ENCODE measurements around the gene NSD1.

The NSD1 gene

DNA sequence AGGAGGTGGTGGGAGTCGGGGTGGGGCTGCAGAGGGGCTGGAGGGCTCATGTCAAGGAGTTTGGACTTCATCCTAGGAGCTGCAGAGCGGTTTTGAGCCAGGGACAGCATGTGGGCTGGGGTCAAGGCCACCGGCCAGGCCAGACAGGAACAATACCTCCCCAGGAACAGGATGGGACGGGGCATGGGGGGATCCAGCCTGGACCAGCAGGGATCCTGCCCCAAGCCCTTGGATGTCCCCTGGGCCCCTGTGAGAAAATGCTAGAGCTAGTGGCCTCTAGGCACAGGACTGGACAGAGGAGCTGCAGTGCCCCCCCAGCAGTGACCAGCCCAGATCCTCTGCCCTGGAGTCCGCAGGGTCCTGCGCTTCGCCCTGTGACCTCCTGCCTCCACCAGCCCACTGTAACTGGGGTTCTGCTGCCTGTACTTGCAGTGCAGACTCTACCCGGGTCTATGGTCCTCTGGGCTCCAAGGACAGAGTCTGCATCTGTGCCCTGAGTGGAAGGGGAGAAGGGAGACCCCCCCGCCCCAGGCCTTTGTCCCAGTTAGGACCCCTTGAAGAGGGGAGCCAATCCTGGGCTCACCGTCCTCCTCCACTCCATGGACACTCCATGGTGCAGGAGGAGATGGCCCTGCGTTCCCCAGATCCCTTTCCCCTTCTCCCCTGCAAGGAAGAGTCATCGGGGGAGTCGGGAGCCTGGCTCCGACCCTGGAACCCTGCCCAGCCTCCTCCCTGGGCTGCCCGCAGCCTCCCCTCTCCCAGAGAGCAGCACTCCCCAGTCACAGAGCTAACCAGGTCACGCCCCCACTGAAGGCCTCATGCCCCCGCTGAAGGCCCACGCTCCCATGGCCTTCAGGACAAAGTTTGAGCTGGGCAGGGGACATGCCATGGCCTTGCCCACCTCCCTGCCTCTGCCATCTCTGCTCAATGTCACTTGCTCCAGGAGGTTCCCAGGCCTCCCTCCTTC lies 181.1 kb downstream of the NSD1 start:
- in situ Hi-C loops (cut with HindIII; ENCODE audit: low sequenced_read_pairs): no loop called here
- DNase-seq (ENCODE audit: low read depth, low spot score): no peak
- no peak overlapping the region for H3K4me3 ChIP-seq (ENCODE audit: low read depth, low read length)
- TF ChIP-seq, protein P1, sequence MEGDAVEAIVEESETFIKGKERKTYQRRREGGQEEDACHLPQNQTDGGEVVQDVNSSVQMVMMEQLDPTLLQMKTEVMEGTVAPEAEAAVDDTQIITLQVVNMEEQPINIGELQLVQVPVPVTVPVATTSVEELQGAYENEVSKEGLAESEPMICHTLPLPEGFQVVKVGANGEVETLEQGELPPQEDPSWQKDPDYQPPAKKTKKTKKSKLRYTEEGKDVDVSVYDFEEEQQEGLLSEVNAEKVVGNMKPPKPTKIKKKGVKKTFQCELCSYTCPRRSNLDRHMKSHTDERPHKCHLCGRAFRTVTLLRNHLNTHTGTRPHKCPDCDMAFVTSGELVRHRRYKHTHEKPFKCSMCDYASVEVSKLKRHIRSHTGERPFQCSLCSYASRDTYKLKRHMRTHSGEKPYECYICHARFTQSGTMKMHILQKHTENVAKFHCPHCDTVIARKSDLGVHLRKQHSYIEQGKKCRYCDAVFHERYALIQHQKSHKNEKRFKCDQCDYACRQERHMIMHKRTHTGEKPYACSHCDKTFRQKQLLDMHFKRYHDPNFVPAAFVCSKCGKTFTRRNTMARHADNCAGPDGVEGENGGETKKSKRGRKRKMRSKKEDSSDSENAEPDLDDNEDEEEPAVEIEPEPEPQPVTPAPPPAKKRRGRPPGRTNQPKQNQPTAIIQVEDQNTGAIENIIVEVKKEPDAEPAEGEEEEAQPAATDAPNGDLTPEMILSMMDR (IDR thresholded peaks at IDR 0.05; ENCODE audit: low read depth, low read length): no peak

DNA sequence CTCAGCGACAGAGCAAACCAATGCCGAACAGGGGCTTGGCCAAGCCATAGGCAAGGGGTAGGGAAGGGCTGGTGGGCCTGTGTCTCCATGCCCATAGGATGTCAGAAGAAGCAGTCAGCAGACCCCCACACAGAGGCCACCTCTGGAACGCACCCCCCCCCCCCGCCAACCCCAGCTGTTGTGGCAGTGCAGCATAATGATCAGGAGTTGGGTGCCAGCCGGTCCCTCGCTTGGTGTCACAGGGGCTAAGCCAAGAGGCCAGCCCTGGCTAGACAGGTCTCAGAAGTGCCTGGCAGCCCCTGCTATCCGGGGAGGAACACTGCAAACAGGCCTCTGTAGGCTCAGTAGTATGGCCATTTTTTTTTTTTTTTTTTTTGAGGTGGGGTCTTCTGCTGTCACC lies 181.8 kb downstream of the NSD1 start:
- in situ Hi-C loops (cut with HindIII; ENCODE audit: low sequenced_read_pairs): no loop called here
- H3K4me3 ChIP-seq (ENCODE audit: low read depth, low read length): no peak overlapping the region
- no peak for DNase-seq (ENCODE audit: low read depth, low spot score)
- TF ChIP-seq, protein P1 (IDR thresholded peaks at IDR 0.05; ENCODE audit: low read depth, low read length): no peak

DNA sequence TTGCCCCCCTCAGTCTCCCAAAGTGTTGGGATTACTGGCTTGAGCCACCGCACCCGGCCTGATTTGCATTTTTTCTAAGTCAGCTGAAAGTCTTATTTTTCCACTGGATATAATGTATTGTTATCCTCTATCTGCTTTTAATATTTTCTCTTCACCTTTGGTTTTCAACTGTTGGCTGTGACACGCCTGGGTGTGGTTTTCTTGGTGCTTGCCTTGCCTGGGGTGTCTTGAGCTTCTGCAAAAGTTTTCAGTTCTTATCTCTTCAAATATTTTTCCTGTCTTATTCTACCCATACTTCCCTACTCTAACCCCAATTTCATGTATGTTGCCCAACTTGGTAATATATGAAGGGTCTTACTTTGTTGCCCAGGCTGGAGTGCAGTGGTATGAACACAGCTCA lies 182.4 kb downstream of the NSD1 start:
- in situ Hi-C loops (cut with HindIII; ENCODE audit: low sequenced_read_pairs): no loop called here
- TF ChIP-seq, protein P1 (IDR thresholded peaks at IDR 0.05; ENCODE audit: low read depth, low read length): no peak
- no peak for DNase-seq (ENCODE audit: low read depth, low spot score)
- no peak overlapping the region for H3K4me3 ChIP-seq (ENCODE audit: low read depth, low read length)

DNA sequence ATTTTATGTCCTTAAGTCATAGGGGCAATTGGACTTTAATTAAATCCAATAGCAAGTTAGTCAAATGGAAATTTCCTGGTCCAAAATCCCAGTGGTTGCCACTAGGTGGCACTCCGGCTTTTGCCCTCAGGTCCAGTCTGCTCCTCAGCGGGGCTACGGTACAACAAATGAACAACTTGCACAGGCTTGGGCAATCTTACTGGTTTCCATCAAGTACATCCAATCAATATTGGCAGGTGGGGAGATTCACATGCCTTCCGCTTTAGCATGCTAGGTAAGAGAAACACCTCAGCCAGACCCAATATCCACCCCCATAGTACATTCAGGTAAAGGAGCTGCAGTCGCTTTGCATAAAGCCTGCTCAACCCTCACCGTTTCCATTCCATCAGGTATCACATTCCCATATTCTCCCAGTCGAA lies 184.4 kb downstream of the NSD1 start:
- in situ Hi-C loops (cut with HindIII; ENCODE audit: low sequenced_read_pairs): no loop called here
- TF ChIP-seq, protein P1 (IDR thresholded peaks at IDR 0.05; ENCODE audit: low read depth, low read length): peak; percentile 90
- DNase-seq (ENCODE audit: low read depth, low spot score): peak; percentile 80
- no peak overlapping the region for H3K4me3 ChIP-seq (ENCODE audit: low read depth, low read length)

DNA sequence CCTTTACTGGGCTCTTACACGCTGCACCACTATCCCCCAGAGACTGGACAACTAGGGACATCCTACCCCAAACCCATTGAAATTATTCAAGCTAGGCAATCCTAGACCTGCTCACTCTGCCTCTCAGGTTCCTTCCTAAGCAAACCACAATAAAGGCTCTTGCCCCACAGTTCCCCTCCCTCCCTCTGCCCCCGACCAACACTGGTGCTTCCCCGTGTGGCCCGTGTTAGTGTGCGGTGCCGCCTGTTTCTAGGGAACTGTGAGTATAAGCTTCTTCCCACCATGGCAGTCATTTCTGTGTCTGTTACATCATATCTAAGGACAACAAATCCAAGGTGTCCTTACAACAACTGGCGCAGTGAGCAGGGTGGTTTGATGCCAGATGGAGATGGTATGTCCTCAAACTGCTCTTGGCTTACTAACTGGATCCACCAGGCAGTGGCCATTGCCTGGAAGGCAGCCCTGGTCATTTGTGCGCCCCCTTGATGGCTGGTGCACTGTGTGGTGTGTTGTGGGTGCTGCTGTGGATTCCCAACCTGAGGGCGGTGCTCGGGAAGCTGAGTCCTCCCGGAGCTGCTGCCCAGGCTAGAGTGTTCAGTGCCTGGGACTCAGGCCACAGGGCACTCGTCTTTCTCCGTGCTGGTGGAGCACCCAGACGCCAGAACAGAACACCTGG lies 186.5 kb downstream of the NSD1 start:
- DNase-seq (ENCODE audit: low read depth, low spot score): no peak
- TF ChIP-seq, protein P1 (IDR thresholded peaks at IDR 0.05; ENCODE audit: low read depth, low read length): no peak
- in situ Hi-C loops (cut with HindIII; ENCODE audit: low sequenced_read_pairs): no loop called here
- no peak overlapping the region for H3K4me3 ChIP-seq (ENCODE audit: low read depth, low read length)

DNA sequence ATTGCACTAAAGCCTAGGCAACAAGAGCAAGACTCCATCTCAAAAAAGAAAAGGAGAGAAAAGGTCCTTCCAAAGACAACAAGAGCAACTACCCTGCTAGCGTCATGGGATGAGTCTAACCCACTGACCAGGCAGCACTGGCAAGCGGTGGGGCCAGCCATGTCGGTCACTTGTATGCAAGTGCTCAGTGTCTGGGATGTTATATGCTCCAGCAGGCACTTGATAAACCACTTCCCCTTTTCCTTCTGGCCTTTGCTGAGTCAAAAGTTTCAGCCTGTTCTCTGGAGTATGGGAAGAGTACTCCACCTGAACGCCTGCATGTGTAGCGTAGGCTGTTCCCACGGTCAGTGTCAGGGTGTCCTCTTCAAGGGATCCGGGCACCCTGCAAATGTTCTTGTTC lies 187.3 kb downstream of the NSD1 start:
- TF ChIP-seq, protein P1 (IDR thresholded peaks at IDR 0.05; ENCODE audit: low read depth, low read length): no peak
- no peak overlapping the region for H3K4me3 ChIP-seq (ENCODE audit: low read depth, low read length)
- in situ Hi-C loops (cut with HindIII; ENCODE audit: low sequenced_read_pairs): no loop called here
- DNase-seq (ENCODE audit: low read depth, low spot score): no peak

All from astrocyte of the spinal cord (primary cell).